Measurements from ENCODE around the gene SPCS2.

The SPCS2 gene

DNA sequence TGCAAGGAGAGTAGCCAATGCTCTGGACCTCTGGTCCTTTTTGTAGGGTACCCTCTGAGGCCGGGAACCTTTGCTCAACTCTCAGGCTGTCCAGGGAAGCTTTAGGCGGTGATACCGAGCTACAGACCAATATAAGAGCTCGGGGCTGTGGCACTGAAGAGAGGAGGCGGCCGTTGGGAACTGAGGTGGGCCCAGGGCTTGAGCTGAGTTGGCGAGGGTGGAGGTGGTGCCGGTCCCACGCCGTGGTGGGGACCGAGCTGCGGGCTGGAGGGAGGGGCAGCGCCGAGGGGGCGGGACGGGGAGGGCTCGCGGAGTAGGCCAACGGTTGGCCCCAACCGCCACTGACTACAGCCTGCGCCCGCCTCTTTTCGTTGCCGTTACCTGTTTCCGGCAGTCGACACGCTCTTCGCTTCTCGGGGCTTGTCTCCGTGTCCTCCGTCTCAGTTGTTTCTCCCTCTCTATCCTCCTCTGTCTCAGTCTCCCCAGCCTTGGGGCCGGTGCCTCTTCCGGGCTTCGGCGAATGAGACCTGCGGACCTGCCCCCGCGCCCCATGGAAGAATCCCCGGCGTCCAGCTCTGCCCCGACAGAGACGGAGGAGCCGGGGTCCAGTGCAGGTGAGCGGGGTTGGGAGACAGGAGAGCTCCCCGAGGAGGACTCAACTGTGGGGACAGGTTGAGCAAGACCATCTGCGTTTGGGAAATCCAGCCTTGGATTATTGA, 39.6 kb downstream of the SPCS2 start, which contains the start of gene NEU3:
Gene NEU3 (plus strand): TSS at position 393 of the 719 bp plus-strand sequence. CDS start 128 bp downstream, at position 521.
- TF ChIP-seq, protein P1, sequence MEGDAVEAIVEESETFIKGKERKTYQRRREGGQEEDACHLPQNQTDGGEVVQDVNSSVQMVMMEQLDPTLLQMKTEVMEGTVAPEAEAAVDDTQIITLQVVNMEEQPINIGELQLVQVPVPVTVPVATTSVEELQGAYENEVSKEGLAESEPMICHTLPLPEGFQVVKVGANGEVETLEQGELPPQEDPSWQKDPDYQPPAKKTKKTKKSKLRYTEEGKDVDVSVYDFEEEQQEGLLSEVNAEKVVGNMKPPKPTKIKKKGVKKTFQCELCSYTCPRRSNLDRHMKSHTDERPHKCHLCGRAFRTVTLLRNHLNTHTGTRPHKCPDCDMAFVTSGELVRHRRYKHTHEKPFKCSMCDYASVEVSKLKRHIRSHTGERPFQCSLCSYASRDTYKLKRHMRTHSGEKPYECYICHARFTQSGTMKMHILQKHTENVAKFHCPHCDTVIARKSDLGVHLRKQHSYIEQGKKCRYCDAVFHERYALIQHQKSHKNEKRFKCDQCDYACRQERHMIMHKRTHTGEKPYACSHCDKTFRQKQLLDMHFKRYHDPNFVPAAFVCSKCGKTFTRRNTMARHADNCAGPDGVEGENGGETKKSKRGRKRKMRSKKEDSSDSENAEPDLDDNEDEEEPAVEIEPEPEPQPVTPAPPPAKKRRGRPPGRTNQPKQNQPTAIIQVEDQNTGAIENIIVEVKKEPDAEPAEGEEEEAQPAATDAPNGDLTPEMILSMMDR (IDR thresholded peaks at IDR 0.05): no peak

DNA sequence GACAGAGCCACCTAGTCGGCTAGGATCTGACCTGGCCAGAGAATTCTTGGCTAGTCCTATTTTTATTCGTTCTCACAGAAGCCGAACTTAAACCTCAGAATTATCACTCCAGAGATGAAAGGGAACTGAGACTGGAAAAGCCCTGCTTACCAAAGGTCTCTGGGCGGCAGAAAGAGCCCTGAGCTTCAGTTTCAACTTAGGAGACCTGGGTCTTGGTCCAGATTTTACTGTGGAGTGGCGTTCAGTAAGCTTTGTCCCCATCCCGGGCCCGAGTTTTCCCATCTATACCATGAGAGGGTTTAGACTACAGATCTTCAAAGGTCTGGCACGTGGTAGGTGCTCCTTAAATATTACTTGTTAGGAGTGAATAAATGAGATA, 40.2 kb downstream of the SPCS2 start:
- TF ChIP-seq, protein P1 (IDR thresholded peaks at IDR 0.05): no peak

DNA sequence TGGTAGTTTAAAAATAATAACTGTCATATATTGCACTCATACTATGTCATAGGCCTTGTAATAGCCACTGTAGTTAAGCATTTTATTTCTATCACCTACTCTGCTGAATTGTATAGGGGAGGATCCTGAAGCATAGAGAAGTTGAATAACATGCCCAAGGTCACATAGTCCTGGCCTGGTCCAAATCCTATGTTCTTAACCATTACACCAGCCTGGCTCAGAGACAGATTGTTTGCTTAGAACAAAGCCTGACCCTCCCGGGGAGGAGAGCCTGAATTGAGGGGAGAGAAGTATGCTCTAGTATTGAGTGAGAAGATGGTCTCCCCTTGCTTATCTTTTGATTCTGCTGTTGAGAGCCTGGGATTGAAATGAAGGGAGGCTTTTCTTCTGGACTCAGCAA, 41.9 kb downstream of the SPCS2 start:
- TF ChIP-seq, protein P1 (IDR thresholded peaks at IDR 0.05): no peak

DNA sequence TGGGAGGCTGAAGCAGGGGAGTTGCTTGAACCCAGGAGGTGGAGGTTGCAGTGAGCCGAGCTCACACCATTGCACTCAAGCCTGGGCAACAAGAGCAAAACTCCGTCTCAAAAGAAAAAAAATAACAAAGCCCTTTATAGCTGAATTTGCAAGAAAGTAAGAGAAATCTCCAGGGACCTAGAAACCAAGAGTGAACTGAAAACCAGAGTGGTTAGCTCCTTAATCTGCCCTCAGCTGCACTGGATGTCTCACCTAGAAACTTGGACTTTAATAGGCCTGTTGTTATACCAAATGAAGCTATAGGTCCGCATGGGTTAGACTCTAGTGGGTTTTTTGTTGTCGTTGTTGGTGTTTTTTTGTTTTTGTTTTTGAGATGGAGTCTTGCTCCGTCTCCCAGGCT, 43.8 kb downstream of the SPCS2 start:
- TF ChIP-seq, protein P1 (IDR thresholded peaks at IDR 0.05): no peak

DNA sequence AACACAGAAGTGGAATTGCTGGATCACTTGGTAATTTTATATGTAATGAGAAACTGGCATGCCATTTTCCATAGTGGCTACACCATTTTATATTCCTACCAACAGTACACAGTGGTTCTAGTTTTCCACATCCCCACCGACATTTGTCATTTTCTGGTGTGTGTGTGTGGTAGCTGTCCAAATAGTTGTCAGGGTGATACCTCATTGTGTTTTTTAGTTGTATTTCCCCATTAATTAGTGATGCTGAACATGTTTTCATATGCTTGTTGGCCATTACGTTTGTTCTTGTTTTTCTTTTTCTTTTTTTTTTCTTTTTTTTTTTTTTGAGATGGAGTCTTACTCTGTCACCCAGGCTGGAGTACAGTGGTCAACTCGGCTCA, 51.9 kb downstream of the SPCS2 start:
- TF ChIP-seq, protein P1 (IDR thresholded peaks at IDR 0.05): no peak

DNA sequence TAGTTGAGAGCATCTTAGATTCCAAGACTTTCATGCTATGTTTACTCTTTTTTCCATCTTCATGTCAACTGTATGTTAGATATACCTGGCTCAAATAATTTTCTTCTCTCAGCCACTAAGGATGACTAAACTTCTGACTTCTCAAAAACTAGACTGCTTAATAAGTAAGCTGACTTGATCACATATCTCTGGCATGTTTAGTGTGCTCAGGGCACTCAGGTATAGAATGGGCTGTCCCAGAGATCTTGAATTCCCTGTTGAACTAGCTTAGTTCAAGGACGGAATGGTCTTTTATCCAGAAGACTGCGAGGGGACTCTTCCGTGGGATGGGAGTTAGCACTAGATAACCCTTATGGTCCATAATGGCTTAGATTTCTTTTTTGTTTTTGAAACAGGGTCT, 52.6 kb downstream of the SPCS2 start:
- TF ChIP-seq, protein P1 (IDR thresholded peaks at IDR 0.05): no peak

DNA sequence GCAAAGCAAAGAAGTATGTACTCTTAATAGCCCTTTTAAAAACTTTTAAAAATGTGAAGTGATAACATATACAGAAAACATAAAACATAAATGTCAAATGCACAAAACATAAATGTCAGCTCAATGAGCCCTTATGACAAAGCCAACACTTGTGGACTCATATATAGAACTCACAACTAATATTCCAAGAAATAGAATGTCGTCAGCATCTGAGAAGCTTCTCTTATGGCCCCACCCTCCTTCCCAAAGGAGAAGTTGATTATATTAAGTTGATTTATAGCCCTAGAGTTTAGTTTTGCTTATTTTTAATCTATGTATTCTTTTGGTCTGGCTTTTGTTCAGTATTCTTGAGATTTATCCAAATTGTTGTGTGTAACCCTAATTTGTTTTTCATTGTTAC, 53.5 kb downstream of the SPCS2 start:
- TF ChIP-seq, protein P1 (IDR thresholded peaks at IDR 0.05): no peak

DNA sequence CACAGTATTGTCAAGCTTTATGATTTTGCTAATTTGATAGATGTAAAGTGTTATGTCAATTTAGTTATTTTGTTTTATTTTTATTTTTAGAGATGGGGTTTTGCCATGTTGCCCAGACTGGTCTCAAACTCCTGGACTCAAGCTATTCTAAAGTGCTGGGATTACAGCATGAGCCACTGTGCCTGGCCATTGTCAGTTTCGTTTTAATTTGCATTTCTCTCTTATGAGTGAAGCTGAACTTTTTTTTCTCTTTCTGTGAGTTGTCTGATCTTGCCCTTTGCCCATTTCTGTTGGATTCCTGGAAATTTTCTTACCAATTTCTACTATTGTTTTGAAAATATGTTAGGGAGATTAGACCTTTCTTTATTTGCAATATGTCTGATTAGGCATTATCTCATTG, 55.1 kb downstream of the SPCS2 start:
- TF ChIP-seq, protein P1 (IDR thresholded peaks at IDR 0.05): no peak
